Activated naive CD8-positive, alpha-beta T cell treated with anti-CD3 and anti-CD28 coated beads, Interleukin-2, amount 50 U/mL, for 24 hours (primary cell): ENCODE results near the gene DCAF5.

Experiments
- ATAC-seq: fragments of 150-1000 bp; cut with Tn5 transposase; one replicate; pipeline ENCODE4 v1.10.0; 2021
- DNase-seq: peaks from one replicate; pipeline ENCODE4 v3.0.0; 2021
- H3K27ac Mint-ChIP-seq: one replicate; pipeline ENCODE4 v1.8.0; 2021; ENCODE audit warnings: mild to moderate bottlenecking, mixed read lengths
- H3K27me3 Mint-ChIP-seq: one replicate; pipeline ENCODE4 v1.8.0; 2021; ENCODE audit warnings: mixed read lengths
- H3K36me3 Mint-ChIP-seq: one replicate; pipeline ENCODE4 v1.8.0; 2021; ENCODE audit warnings: low read depth, mixed read lengths
- H3K4me1 Mint-ChIP-seq: one replicate; pipeline ENCODE4 v1.8.0; 2021; ENCODE audit warnings: mixed read lengths
- H3K4me3 Mint-ChIP-seq: one replicate; pipeline ENCODE4 v1.8.0; 2021; ENCODE audit warnings: mild to moderate bottlenecking, moderate library complexity, mixed read lengths
- H3K9me3 Mint-ChIP-seq: one replicate; pipeline ENCODE4 v1.8.0; 2021; ENCODE audit warnings: mixed read lengths

Gene DCAF5

DNA sequence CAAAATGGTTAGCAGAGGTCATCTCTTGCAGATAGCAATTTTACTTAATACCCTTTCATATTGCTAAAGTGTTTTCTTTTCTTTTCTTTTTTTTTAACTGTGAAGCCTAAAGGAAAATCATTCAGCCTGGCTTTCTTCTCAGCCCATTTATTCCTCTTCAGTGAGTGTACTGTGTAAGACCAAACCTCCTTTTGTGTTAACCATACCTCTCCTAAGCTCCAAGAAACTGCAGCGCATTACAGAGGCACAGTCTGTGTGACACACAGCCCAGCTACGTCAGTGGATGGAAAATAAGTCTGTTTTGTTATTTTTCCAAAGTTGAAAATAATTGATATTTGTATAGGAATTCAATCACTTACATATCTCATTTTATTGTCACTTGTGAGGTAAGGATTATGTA, 21.7 kb downstream of the DCAF5 start:
- no peak for ATAC-seq
- Mint-ChIP-seq H3K4me1 (peaks cover 70% of the 10 kb centered on the region), H3K9me3 (no peaks in the 10 kb centered on the region), H3K4me3 (no peak overlapping the region), H3K27ac (peak overlapping the region; percentile 44), H3K27me3 (no peaks in the 10 kb centered on the region), H3K36me3 (peaks cover 4% of the 10 kb centered on the region)
- DNase-seq, result no peak

GRCh38 chr14:69129264-69129880, 23.5 kb downstream of the DCAF5 start:
- Mint-ChIP-seq H3K27ac (peak overlapping the region; percentile 75), H3K9me3 (no peaks in the 10 kb centered on the region), H3K36me3 (peaks cover 2% of the 10 kb centered on the region), H3K4me1 (peaks cover 68% of the 10 kb centered on the region), H3K27me3 (no peaks in the 10 kb centered on the region), H3K4me3 (no peak overlapping the region)
- DNase-seq (peak; percentile 68), ATAC-seq (peak; percentile 65)

GRCh38 chr14:69118305-69118704, 34.6 kb downstream of the DCAF5 start:
- ATAC-seq, result no peak
- no peak for DNase-seq
- peaks cover 38% of the 10 kb centered on the region for H3K36me3 Mint-ChIP-seq
- no peaks in the 10 kb centered on the region for H3K27me3 Mint-ChIP-seq
- H3K9me3 Mint-ChIP-seq, result no peaks in the 10 kb centered on the region
- peaks cover 28% of the 10 kb centered on the region for H3K4me1 Mint-ChIP-seq
- peak overlapping the region; percentile 29 for H3K27ac Mint-ChIP-seq
- no peak overlapping the region for H3K4me3 Mint-ChIP-seq

GRCh38 chr14:69117020-69117767, 35.7 kb downstream of the DCAF5 start:
- H3K27me3 Mint-ChIP-seq, result no peaks in the 10 kb centered on the region
- no peak overlapping the region for H3K27ac Mint-ChIP-seq
- ATAC-seq (no peak), DNase-seq (no peak)
- H3K4me3 Mint-ChIP-seq, result no peak overlapping the region
- peaks cover 24% of the 10 kb centered on the region for H3K4me1 Mint-ChIP-seq
- H3K9me3 Mint-ChIP-seq, result no peaks in the 10 kb centered on the region
- H3K36me3 Mint-ChIP-seq, result peaks cover 36% of the 10 kb centered on the region

GRCh38 chr14:69115407-69116185, 37.3 kb downstream of the DCAF5 start:
- ATAC-seq (no peak), DNase-seq (no peak)
- H3K4me3 Mint-ChIP-seq, result no peak overlapping the region
- H3K27ac Mint-ChIP-seq, result no peak overlapping the region
- H3K27me3 Mint-ChIP-seq, result no peaks in the 10 kb centered on the region
- peaks cover 22% of the 10 kb centered on the region for H3K4me1 Mint-ChIP-seq
- H3K9me3 Mint-ChIP-seq, result no peaks in the 10 kb centered on the region
- peaks cover 31% of the 10 kb centered on the region for H3K36me3 Mint-ChIP-seq

- H3K4me3 Mint-ChIP-seq, result no peak overlapping the region
- ATAC-seq (no peak), DNase-seq (no peak)
- H3K27me3 Mint-ChIP-seq, result no peaks in the 10 kb centered on the region
- no peaks in the 10 kb centered on the region for H3K9me3 Mint-ChIP-seq
- no peak overlapping the region for H3K27ac Mint-ChIP-seq
- peaks cover 29% of the 10 kb centered on the region for H3K36me3 Mint-ChIP-seq
- H3K4me1 Mint-ChIP-seq, result peaks cover 22% of the 10 kb centered on the region
Observed at GRCh38 chr14:69114763-69115162, 38.2 kb downstream of the DCAF5 start.

DNA sequence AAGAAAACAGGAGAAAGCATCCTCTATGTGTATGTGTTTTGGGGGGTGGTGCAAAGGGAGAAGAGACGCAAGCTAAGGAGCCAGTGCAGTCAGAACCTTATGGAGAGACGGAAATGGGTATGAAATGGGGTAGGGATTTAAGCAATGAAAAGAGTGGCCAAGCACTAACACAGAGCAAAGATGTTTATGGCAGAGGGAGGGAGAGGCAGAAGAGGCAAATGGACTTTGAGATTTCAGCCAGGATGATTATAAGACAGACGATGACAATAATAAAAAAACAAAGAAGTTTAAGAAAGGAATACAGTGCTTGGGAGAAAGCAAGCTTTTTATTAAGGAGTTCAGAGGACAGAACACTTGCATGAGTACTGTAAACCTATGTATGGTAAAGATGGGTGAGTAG, 44.6 kb downstream of the DCAF5 start:
- no peak for ATAC-seq
- Mint-ChIP-seq H3K27ac (no peak overlapping the region), H3K9me3 (no peaks in the 10 kb centered on the region), H3K4me3 (no peak overlapping the region), H3K4me1 (no peaks in the 10 kb centered on the region), H3K27me3 (no peaks in the 10 kb centered on the region), H3K36me3 (peaks cover 9% of the 10 kb centered on the region)
- DNase-seq, result no peak

- no peak overlapping the region for H3K4me3 Mint-ChIP-seq
- no peaks in the 10 kb centered on the region for H3K9me3 Mint-ChIP-seq
- no peaks in the 10 kb centered on the region for H3K27me3 Mint-ChIP-seq
- H3K36me3 Mint-ChIP-seq, result peaks cover 9% of the 10 kb centered on the region
- no peak overlapping the region for H3K27ac Mint-ChIP-seq
- DNase-seq, result peak; percentile 6
- no peaks in the 10 kb centered on the region for H3K4me1 Mint-ChIP-seq
- ATAC-seq, result peak; percentile 65
Observed at GRCh38 chr14:69107407-69108003, 45.4 kb downstream of the DCAF5 start.

DNA sequence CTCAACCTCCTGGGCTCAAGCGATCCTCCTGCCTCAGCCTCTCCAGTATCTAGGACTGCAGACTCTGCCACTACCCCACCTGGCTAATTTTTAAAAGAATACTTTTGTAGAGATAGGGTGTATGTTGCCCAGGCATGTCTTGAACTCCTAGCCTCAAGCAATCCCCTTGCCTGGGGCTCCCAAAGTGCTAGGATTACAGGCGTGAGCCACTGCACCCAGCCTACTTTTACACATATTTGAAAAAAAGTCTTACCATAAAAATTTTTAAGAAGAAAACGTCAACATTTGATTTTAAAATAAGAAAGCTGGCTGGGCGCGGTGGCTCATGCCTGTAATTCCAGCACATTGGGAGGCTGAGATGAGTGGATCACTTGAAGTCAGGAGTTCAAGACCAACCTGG, 46.5 kb downstream of the DCAF5 start:
- Mint-ChIP-seq H3K27me3 (no peaks in the 10 kb centered on the region), H3K9me3 (no peaks in the 10 kb centered on the region), H3K27ac (no peak overlapping the region), H3K4me3 (no peak overlapping the region), H3K36me3 (peaks cover 9% of the 10 kb centered on the region), H3K4me1 (peaks cover 4% of the 10 kb centered on the region)
- DNase-seq, result no peak
- no peak for ATAC-seq

DNA sequence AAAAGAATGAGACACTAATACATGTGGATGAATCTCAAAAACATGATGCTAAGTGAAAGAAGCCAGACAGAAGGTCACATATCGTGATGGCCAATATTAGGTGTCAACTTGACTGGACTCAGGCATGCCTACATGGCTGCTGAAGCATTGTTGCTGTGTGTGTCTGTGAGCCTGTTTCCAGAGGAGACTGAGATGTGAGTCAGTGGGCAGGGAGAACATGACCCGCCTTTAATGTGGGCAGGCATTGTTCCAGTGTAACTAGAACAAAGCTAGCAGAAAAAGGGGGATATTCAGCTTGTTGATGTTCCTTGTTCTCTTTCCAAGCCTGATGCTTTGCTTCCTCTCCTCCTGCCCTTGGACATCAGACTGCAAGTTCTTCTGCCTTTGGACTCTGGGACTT, 47.6 kb downstream of the DCAF5 start:
- H3K36me3 Mint-ChIP-seq, result peaks cover 9% of the 10 kb centered on the region
- DNase-seq (no peak), ATAC-seq (peak; percentile 47)
- no peak overlapping the region for H3K27ac Mint-ChIP-seq
- no peaks in the 10 kb centered on the region for H3K9me3 Mint-ChIP-seq
- no peaks in the 10 kb centered on the region for H3K27me3 Mint-ChIP-seq
- H3K4me3 Mint-ChIP-seq, result no peak overlapping the region
- H3K4me1 Mint-ChIP-seq, result peaks cover 13% of the 10 kb centered on the region

DNA sequence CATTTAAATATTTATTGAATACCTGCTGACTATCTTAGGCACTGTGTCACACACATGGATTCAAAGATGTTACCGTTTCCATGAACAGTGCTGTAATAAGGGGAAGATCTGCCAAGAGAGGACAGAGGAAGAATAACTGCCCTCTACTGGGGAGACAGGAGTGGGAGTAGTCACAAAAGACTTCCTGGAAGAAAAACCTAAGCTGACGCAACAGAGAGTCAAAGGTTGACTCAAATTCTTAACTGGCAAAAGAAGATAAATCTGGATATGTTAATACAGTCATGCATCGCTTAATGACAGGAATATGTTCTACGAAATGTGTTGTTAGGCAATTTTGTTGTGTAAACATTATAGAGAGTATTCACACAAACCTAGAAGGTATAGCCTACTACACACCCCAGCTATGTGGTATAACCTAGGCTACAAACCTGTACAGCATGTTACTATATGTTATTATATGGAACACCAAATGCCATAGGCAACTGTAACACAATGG, 51.5 kb downstream of the DCAF5 start:
- Mint-ChIP-seq H3K27me3 (no peaks in the 10 kb centered on the region), H3K27ac (peak overlapping the region; percentile 61)

DNA sequence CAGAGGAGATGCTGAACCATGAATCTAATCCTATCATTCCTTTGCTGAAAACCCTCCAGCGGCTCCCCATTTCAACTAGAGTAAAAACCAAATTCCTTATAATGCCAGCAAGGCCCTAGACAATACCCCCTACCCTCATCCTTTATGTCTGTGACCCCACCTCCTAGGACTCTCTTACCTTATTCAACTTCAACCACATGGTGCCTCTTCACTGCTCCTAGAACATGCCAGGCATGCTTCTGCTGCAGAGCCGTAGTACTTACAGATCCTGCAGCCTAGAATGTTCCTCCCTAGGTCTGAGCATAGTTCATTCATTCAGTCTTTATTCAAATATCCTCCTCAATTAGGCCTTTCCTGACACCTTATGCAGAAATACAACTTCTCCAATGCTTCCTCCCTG, 54.9 kb downstream of the DCAF5 start:
- Mint-ChIP-seq H3K4me1 (peaks cover 21% of the 10 kb centered on the region), H3K27ac (no peak overlapping the region), H3K4me3 (no peak overlapping the region), H3K9me3 (no peaks in the 10 kb centered on the region), H3K36me3 (peaks cover 5% of the 10 kb centered on the region), H3K27me3 (no peaks in the 10 kb centered on the region)
- no peak for DNase-seq
- no peak for ATAC-seq

More for the DNA sequence above, 51.5 kb downstream of the DCAF5 start:
- peaks cover 17% of the 10 kb centered on the region for H3K4me1 Mint-ChIP-seq
- H3K9me3 Mint-ChIP-seq, result no peaks in the 10 kb centered on the region
- no peak for DNase-seq
- no peak overlapping the region for H3K4me3 Mint-ChIP-seq
- H3K36me3 Mint-ChIP-seq, result peaks cover 5% of the 10 kb centered on the region
- peak; percentile 81 for ATAC-seq

DNA sequence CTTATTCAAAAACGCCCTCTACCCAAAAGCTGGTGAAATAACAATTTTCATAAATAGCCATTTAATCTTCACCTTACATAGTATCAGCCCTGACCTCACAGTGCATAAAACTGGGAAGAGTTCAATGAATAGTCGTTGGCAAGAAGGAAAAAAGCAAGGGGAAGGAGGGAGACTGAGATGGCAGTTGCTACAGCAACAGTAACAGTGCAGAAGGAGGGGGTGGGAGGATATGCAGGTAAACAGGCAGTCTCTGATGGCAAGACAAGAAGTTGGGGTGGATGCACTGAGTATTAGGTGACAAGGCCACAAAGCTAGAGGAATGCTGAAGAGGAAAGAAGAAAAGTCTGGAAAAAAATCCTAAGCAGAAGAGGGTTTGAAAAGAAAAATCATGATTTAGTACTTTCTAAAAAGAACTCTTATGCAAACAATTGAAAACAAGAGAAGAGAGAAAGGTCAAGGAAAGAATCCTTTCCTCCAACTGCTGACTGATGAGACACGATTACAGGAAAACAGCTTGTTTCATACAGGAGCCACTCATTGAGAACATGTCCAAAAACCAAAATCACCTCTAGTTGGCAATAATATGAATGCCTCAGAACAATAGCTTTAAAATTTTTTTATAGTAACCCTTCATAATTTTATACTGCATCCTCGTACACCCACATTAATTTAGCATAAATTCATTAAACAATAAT, 56.0 kb downstream of the DCAF5 start:
- DNase-seq (no peak), ATAC-seq (no peak)
- H3K4me1 Mint-ChIP-seq, result peaks cover 24% of the 10 kb centered on the region
- H3K9me3 Mint-ChIP-seq, result no peaks in the 10 kb centered on the region
- peaks cover 5% of the 10 kb centered on the region for H3K36me3 Mint-ChIP-seq
- H3K4me3 Mint-ChIP-seq, result no peak overlapping the region
- no peaks in the 10 kb centered on the region for H3K27me3 Mint-ChIP-seq
- H3K27ac Mint-ChIP-seq, result no peak overlapping the region

- H3K9me3 Mint-ChIP-seq, result no peaks in the 10 kb centered on the region
- H3K4me3 Mint-ChIP-seq, result no peak overlapping the region
- DNase-seq (no peak), ATAC-seq (no peak)
- H3K27ac Mint-ChIP-seq, result no peak overlapping the region
- H3K4me1 Mint-ChIP-seq, result peaks cover 18% of the 10 kb centered on the region
- H3K36me3 Mint-ChIP-seq, result peaks cover 9% of the 10 kb centered on the region
- H3K27me3 Mint-ChIP-seq, result no peaks in the 10 kb centered on the region
Observed at GRCh38 chr14:69096246-69096645, 56.7 kb downstream of the DCAF5 start.
